GM21423 (cell line): ENCODE data around the gene COLEC11.
"Not testable (repeated sequence)": the region's sequence is repeated elsewhere in the genome, so short reads cannot be mapped to it uniquely, and the experiment has no call there.

Experiments used
- ATAC-seq: cut with Tn5 transposase; IDR thresholded peaks from one replicate; pipeline ENCODE4 v1.9.1; 2021; ENCODE audit warnings: mild to moderate bottlenecking, moderate library complexity; ENCODE audit not compliant: unreplicated experiment

Gene COLEC11

GRCh38 chr2:3651691-3652648 is 57.1 kb downstream of the COLEC11 start:
- peak; percentile 81 for ATAC-seq

- no peak for ATAC-seq
These were observed 58.1 kb downstream of the COLEC11 start for GRCh38 chr2:3652896-3653625.

- ATAC-seq, result no peak
These were observed 59.1 kb downstream of the COLEC11 start for GRCh38 chr2:3654011-3654410.

GRCh38 chr2:3654531-3655225 is 59.8 kb downstream of the COLEC11 start:
- ATAC-seq, result no peak

- no peak for ATAC-seq
These were observed 61.2 kb downstream of the COLEC11 start for GRCh38 chr2:3655871-3656761.

GRCh38 chr2:3656762-3657721 is 62.1 kb downstream of the COLEC11 start:
- ATAC-seq, result no peak

GRCh38 chr2:3657881-3658280 is 63.0 kb downstream of the COLEC11 start, which contains the start of gene ALLC:
Gene ALLC (plus strand): TSS chr2:3658200. CDS start chr2:3671158, 12,958 bp downstream.
- no peak for ATAC-seq

- ATAC-seq, result no peak
These were observed 64.8 kb downstream of the COLEC11 start for GRCh38 chr2:3659447-3660432.

GRCh38 chr2:3660640-3661039 is 65.7 kb downstream of the COLEC11 start:
- not testable (repeated sequence) for ATAC-seq

- no peak for ATAC-seq
These were observed 66.3 kb downstream of the COLEC11 start for GRCh38 chr2:3661149-3661660.

- no peak for ATAC-seq
These were observed 67.3 kb downstream of the COLEC11 start for GRCh38 chr2:3662239-3662638.

GRCh38 chr2:3664118-3664517 is 69.2 kb downstream of the COLEC11 start:
- no peak for ATAC-seq

- no peak for ATAC-seq
These were observed 70.0 kb downstream of the COLEC11 start for GRCh38 chr2:3664925-3665324.

- ATAC-seq, result no peak
These were observed 71.1 kb downstream of the COLEC11 start for GRCh38 chr2:3665886-3666612.

- no peak for ATAC-seq
These were observed 71.7 kb downstream of the COLEC11 start for GRCh38 chr2:3666613-3666975.

- ATAC-seq, result no peak
These were observed 72.3 kb downstream of the COLEC11 start for GRCh38 chr2:3667151-3667631.

- ATAC-seq, result no peak
These were observed 74.7 kb downstream of the COLEC11 start for GRCh38 chr2:3669656-3670055.
